K562 (cell line): ENCODE results near the gene CCDC27. TPM values are rescaled to one million over a fixed set of nuclear protein-coding genes. Genes with fewer than 3 reads are reported as not detected.

ENCODE experiments used
- ATAC-seq: fragments of 200-7000 bp; cut with Tn5 transposase; 3 replicates; pipeline ENCODE4 v1.9.1; 2020; ENCODE audit warnings: moderate library complexity
- BruUV-seq: library from RNA; stranded (reverse); fragments of 400-500 nt; replicated peaks from 2 replicates; lab custom pipeline; 2021; lab: Mats Ljungman, UMichigan
- CTCF ChIA-PET: fragments of 300-600 bp; formaldehyde crosslinking; extraction: SDS; loops from one replicate; lab custom pipeline; 2021; ENCODE audit warnings: low intra/inter-chr PET ratio; lab: Yijun Ruan, JAX
- POLR2A ChIA-PET: fragments of 300-600, 350-650 bp; sonication (Branson Sonifier 250); formaldehyde crosslinking; extraction: SDS; loops from one replicate; lab custom pipeline; 2021; ENCODE audit warnings: antibody characterized with exemption, inconsistent platforms; lab: Yijun Ruan, JAX
- DNase-seq, 4 experiments: peaks; one replicate each; pipeline versions ENCODE4 v3.0.0 to v3.0.0-alpha.2; 2011 to 2018; ENCODE audit warnings: low spot score in 3 of 4, mixed read lengths in 3 of 4; ENCODE audit errors: extremely low read depth in 1 of 4
- FAIRE-seq: peaks from 2 replicates; lab custom pipeline; 2011; peaks lifted over from hg19 to GRCh38; lab: Jason Lieb, UNC
- H2AFZ ChIP-seq: 2 replicates; pipeline ENCODE4 v1.6.0; 2011; ENCODE audit warnings: low read depth, low read length, control low read depth, inconsistent platforms
- H3K27ac ChIP-seq: fragments of 200-600 bp; 3 replicates; pipeline ENCODE4 v1.8.0; 2011; ENCODE audit warnings: low read depth, mild to moderate bottlenecking, control low read depth, inconsistent platforms, low read length, moderate library complexity, mixed read lengths; ENCODE audit errors: extremely low read depth
- H3K27me3 ChIP-seq, 2 experiments: fragments of 300-600 bp in 1 of 2; 2 replicates in 1 of 2; 3 replicates in 1 of 2; pipeline versions ENCODE4 v1.6.0 to v1.8.0; 2011; ENCODE audit warnings: inconsistent platforms in 2 of 2, low read length in 2 of 2, mild to moderate bottlenecking in 1 of 2, mixed read lengths in 1 of 2, moderate library complexity in 1 of 2; ENCODE audit not compliant: control insufficient read depth in 2 of 2, insufficient read depth in 2 of 2
- H3K36me3 ChIP-seq: fragments of 300-600 bp; 3 replicates; pipeline ENCODE4 v1.8.0; 2011; ENCODE audit warnings: mild to moderate bottlenecking, low read length, inconsistent platforms; ENCODE audit not compliant: control insufficient read depth, insufficient read depth
- H3K4me1 ChIP-seq, 2 experiments: fragments of 200-600 bp in 1 of 2; replicated peaks in 1 of 2; 2 replicates in 1 of 2; 3 replicates in 1 of 2; pipeline versions ENCODE4 v1.5.1 to v1.8.0; 2011; ENCODE audit warnings: inconsistent platforms in 2 of 2, low read length in 2 of 2, mild to moderate bottlenecking in 1 of 2, mixed read lengths in 1 of 2, moderate library complexity in 1 of 2; ENCODE audit not compliant: control insufficient read depth in 2 of 2, insufficient read depth in 2 of 2
- H3K4me2 ChIP-seq: 2 replicates; pipeline ENCODE4 v1.6.1; 2011; ENCODE audit warnings: low read length, control low read depth, inconsistent platforms, mixed read lengths; ENCODE audit not compliant: insufficient read depth
- H3K4me3 ChIP-seq: fragments of 200-600 bp; sonication (generic), shearing (Covaris generic); 2 replicates; pipeline ENCODE4 v1.5.1; 2016; ENCODE audit warnings: control low read depth, inconsistent platforms
- H3K79me2 ChIP-seq: fragments of 200-600 bp; 3 replicates; pipeline ENCODE4 v1.8.0; 2011; ENCODE audit warnings: low read length, inconsistent platforms; ENCODE audit not compliant: control insufficient read depth, insufficient read depth
- H3K9ac ChIP-seq, 2 experiments: 2 replicates each; pipeline versions ENCODE4 v1.6.0 to v1.6.1; 2011; ENCODE audit warnings: low read depth in 2 of 2, low read length in 2 of 2, control low read depth in 1 of 2, inconsistent platforms in 1 of 2, mild to moderate bottlenecking in 1 of 2, mixed read lengths in 1 of 2; ENCODE audit not compliant: insufficient read depth in 1 of 2
- H3K9me1 ChIP-seq: one replicate; pipeline ENCODE4 v1.6.0; 2011; ENCODE audit warnings: inconsistent platforms, mild to moderate bottlenecking, low read length, moderate library complexity; ENCODE audit not compliant: control insufficient read depth, insufficient read depth
- H3K9me3 ChIP-seq: replicated peaks from 2 replicates; pipeline ENCODE4 v1.5.1; 2011; ENCODE audit warnings: low read depth, low read length, inconsistent platforms; ENCODE audit not compliant: control insufficient read depth, insufficient read depth
- H4K20me1 ChIP-seq: replicated peaks from 2 replicates; pipeline ENCODE4 v1.6.1; 2011; ENCODE audit warnings: low read length, inconsistent platforms, mixed read lengths; ENCODE audit not compliant: control insufficient read depth, insufficient read depth
- CEBPG ChIP-seq, 3 experiments: fragments of 200-800 bp in 1 of 3; sonication (Bioruptor generic) in 1 of 3; sonication (generic) in 1 of 3; formaldehyde crosslinking in 1 of 3; IDR thresholded peaks in 2 of 3; conservative IDR thresholded peaks in 1 of 3; 2 replicates each; pipeline versions ENCODE4 v1.6.1 to v1.8.0; 2016 to 2022; ENCODE audit warnings: missing compliant biosample characterization in 2 of 3, missing genetic modification characterization in 2 of 3, mild to moderate bottlenecking in 1 of 3, missing genetic modification reagents in 1 of 3
- MAX ChIP-seq: sonication (generic); formaldehyde crosslinking; IDR thresholded peaks from 2 replicates; pipeline ENCODE4 v1.9.0; 2022; ENCODE audit warnings: mild to moderate bottlenecking, missing genetic modification reagents
- whole genome bisulfite sequencing: fragments of 100-300 bp; shearing (Covaris generic); methylation state at CpG from one replicate; pipeline ENCODE4 v1.1.6; 2016; ENCODE audit warnings: low coverage, mixed read lengths; ENCODE audit not compliant: insufficient coverage; ENCODE audit errors: missing lambda C conversion rate; 5-methylcytosine and 5-hydroxymethylcytosine counted together
- in situ Hi-C: fragments of 300-500 bp; cut with MboI; formaldehyde crosslinking; loops from 4 replicates; pipeline ENCODE4 v1.15.0; 2018; ENCODE audit warnings: inconsistent platforms, mixed read lengths
- intact Hi-C: fragments of 100-400 bp; cut with micrococcal nuclease; formaldehyde crosslinking; loops from 2 replicates; pipeline ENCODE4 v1.14.2; 2022
- polyA plus RNA-seq, 8 experiments: library from polyadenylated mRNA; depleted of rRNA in 4 of 8; stranded (reverse) in 5 of 8; unstranded in 3 of 8; fragments of >200 nt; fragmentation: Nextera tagmentation in 2 of 8; fragmentation: Illumina TruSeq in 1 of 8; extraction: Ambion mirVana in 2 of 8; extraction: Trizol in 1 of 8; gene quantifications; 2 replicates each; pipeline versions ENCODE4 v1.2.1 to v1.2.3, GENCODE V29; 2011 to 2014; ENCODE audit warnings: inconsistent platforms in 1 of 8, missing spikeins in 1 of 8
- total RNA-seq, 7 experiments: library from RNA; depleted of rRNA in 6 of 7; stranded (reverse); fragments of >200 nt in 6 of 7; fragmentation: Illumina TruSeq in 2 of 7; extraction: Trizol in 2 of 7; gene quantifications; 2 replicates each; pipeline versions ENCODE4 v1.2.1 to v1.2.3, GENCODE V29; 2011 to 2021; ENCODE audit warnings: low replicate concordance in 1 of 7
- TF ChIP-seq, protein P1 (sequence below), 2 experiments: fragments of 450-650 bp in 1 of 2; sonication (generic) in 1 of 2; formaldehyde crosslinking in 1 of 2; IDR thresholded peaks; 2 replicates each; pipeline versions ENCODE4 v1.7.1 to v1.9.0; 2016 to 2022; ENCODE audit warnings: inconsistent platforms in 1 of 2, mild to moderate bottlenecking in 1 of 2, missing genetic modification reagents in 1 of 2

The CCDC27 gene
- total and polyA plus RNA-seq, 9 of the 15 experiments (the other 6 are each of a cell fraction or from before 2014, with no cell fraction given) = 0.01 to 0.04 TPM; not detected in 7

DNA sequence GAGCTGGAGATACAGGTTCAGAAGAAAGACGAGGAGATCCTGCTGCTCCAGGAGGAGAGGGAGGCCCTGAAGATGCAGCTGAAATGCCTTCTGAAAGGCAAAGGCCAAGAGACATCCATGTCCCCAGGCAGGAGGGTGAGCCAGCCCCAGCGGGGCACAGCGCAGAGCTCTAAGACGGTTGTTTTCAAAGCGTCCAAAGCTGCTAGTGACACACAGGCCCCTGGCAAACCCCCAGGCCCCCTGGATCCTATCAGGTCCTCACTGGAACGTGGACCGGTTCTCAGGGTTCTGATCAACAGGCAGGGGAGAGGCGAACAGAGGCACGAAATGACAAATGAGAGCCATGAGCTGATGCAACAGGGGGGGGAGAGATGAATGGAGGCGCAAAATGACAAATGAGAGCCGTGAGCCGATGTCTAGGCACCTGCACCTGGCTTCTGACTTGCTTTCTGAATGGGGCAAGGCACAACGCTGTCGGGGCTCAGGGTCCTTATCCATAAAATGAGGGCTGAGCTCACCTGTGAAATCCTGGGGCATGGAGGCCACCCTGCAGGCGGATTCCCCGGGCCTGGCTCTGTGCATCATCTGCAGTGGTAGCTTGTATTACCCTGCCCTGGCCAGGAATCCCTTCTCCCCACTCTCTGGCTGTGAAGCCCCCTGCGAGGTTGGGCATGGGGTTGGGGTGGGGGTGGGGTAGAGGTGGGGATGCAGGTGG, 9.2 kb downstream of the CCDC27 start:
- no peak overlapping the region for H3K27ac ChIP-seq
- no peaks in the 10 kb centered on the region for H3K9me3 ChIP-seq
- ChIA-PET POLR2A (interaction anchor here (0.6 to 3.7 kb wide), 5 partner anchors 8 to 1200 kb away, joined by 3 to 14 read pairs (median 6); partner anchors contain the start of gene CCDC27), CTCF (no interaction called here)
- no peaks in the 10 kb centered on the region for H3K79me2 ChIP-seq
- no peaks in the 10 kb centered on the region for H4K20me1 ChIP-seq
- intact Hi-C loops (no loop called here), in situ Hi-C loops (no loop called here)
- no peak overlapping the region for H2AFZ ChIP-seq
- peaks cover 12 to 43% of the 10 kb centered on the region in 2 experiments; a peak in 4 of 5 replicates for H3K4me1 ChIP-seq
- DNase-seq (no peak), ATAC-seq (no peak), FAIRE-seq (no peak)
- H3K36me3 ChIP-seq = no peaks in the 10 kb centered on the region
- no peak overlapping the region for H3K4me2 ChIP-seq
- no TSS peak for BruUV-seq
- H3K27me3 ChIP-seq = peaks cover 0 to 33% of the 10 kb centered on the region in 2 experiments; a peak in 3 of 5 replicates
- no peak overlapping the region for H3K4me3 ChIP-seq
- no peaks in the 10 kb centered on the region for H3K9me1 ChIP-seq
- TF ChIP-seq CEBPG (CRISPR knock-in tag; IDR thresholded peaks at IDR 0.05) (peak; percentile 41; the same call in 1 of the 2 replicates), CEBPG (tag; conservative IDR thresholded peaks at IDR 0.05 in 1 of 2, IDR thresholded peaks at IDR 0.05 in 1 of 2) (no peak), MAX (CRISPR knock-in tag) (0 out of 2 replicates have a peak, but pooled peaks have one; percentile 2)
- TF ChIP-seq, protein P1, sequence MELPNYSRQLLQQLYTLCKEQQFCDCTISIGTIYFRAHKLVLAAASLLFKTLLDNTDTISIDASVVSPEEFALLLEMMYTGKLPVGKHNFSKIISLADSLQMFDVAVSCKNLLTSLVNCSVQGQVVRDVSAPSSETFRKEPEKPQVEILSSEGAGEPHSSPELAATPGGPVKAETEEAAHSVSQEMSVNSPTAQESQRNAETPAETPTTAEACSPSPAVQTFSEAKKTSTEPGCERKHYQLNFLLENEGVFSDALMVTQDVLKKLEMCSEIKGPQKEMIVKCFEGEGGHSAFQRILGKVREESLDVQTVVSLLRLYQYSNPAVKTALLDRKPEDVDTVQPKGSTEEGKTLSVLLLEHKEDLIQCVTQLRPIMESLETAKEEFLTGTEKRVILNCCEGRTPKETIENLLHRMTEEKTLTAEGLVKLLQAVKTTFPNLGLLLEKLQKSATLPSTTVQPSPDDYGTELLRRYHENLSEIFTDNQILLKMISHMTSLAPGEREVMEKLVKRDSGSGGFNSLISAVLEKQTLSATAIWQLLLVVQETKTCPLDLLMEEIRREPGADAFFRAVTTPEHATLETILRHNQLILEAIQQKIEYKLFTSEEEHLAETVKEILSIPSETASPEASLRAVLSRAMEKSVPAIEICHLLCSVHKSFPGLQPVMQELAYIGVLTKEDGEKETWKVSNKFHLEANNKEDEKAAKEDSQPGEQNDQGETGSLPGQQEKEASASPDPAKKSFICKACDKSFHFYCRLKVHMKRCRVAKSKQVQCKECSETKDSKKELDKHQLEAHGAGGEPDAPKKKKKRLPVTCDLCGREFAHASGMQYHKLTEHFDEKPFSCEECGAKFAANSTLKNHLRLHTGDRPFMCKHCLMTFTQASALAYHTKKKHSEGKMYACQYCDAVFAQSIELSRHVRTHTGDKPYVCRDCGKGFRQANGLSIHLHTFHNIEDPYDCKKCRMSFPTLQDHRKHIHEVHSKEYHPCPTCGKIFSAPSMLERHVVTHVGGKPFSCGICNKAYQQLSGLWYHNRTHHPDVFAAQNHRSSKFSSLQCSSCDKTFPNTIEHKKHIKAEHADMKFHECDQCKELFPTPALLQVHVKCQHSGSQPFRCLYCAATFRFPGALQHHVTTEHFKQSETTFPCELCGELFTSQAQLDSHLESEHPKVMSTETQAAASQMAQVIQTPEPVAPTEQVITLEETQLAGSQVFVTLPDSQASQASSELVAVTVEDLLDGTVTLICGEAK (IDR thresholded peaks at IDR 0.05) = no peak
- TF ChIP-seq, protein P1 (CRISPR knock-in tag; IDR thresholded peaks at IDR 0.05) = no peak
- H3K9ac ChIP-seq = peak overlapping the region in 1 of 2 experiments; percentile 49; a peak in 1 of 4 replicates
- WGBS = 31% methylated on average over 17 of the region's 17 CpGs
